Measurements from ENCODE around the gene C1orf21. TPM values are rescaled to one million over a fixed set of nuclear protein-coding genes. Genes with fewer than 3 reads are reported as not detected.

Gene C1orf21
- total RNA-seq, 1 donor: 17.0 TPM

GRCh38 chr1:184559117-184559713 is 172.4 kb downstream of the C1orf21 start:
- DNase-seq (ENCODE audit: insufficient read length, low spot score, missing footprints): no peak
- no peaks in the 10 kb centered on the region for H3K36me3 ChIP-seq (ENCODE audit: insufficient read depth, low read length)
- H3K9me3 ChIP-seq (ENCODE audit: low read depth, low read length): no peaks in the 10 kb centered on the region
- H3K4me1 ChIP-seq (ENCODE audit: insufficient read depth, low read length): no peaks in the 10 kb centered on the region
- no peaks in the 10 kb centered on the region for H3K27me3 ChIP-seq (ENCODE audit: insufficient read depth, low read length)
- H4K20me1 ChIP-seq (ENCODE audit: insufficient read depth, low read length): no peaks in the 10 kb centered on the region
- no peak overlapping the region for H3K4me2 ChIP-seq (ENCODE audit: insufficient read depth, low read length)
- no peaks in the 10 kb centered on the region for H3K79me2 ChIP-seq (ENCODE audit: insufficient read depth, low read length)
- TF ChIP-seq CTCF (IDR thresholded peaks at IDR 0.05; ENCODE audit: extremely low read depth, low read depth, low read length): no peak
- H3K4me3 ChIP-seq (ENCODE audit: insufficient read depth, low read length): no peak overlapping the region
- H2AFZ ChIP-seq (ENCODE audit: low read length): no peak overlapping the region
- H3K27ac ChIP-seq (ENCODE audit: low read depth, low read length): no peak overlapping the region

- no peaks in the 10 kb centered on the region for H3K4me1 ChIP-seq (ENCODE audit: insufficient read depth, low read length)
- H2AFZ ChIP-seq (ENCODE audit: low read length): no peak overlapping the region
- H3K79me2 ChIP-seq (ENCODE audit: insufficient read depth, low read length): no peaks in the 10 kb centered on the region
- no peak for DNase-seq (ENCODE audit: insufficient read length, low spot score, missing footprints)
- H3K27me3 ChIP-seq (ENCODE audit: insufficient read depth, low read length): no peaks in the 10 kb centered on the region
- H4K20me1 ChIP-seq (ENCODE audit: insufficient read depth, low read length): no peaks in the 10 kb centered on the region
- H3K4me2 ChIP-seq (ENCODE audit: insufficient read depth, low read length): no peak overlapping the region
- no peaks in the 10 kb centered on the region for H3K36me3 ChIP-seq (ENCODE audit: insufficient read depth, low read length)
- no peak for TF ChIP-seq CTCF (IDR thresholded peaks at IDR 0.05; ENCODE audit: extremely low read depth, low read depth, low read length)
- no peaks in the 10 kb centered on the region for H3K9me3 ChIP-seq (ENCODE audit: low read depth, low read length)
- H3K27ac ChIP-seq (ENCODE audit: low read depth, low read length): no peak overlapping the region
- no peak overlapping the region for H3K4me3 ChIP-seq (ENCODE audit: insufficient read depth, low read length)
Observed at GRCh38 chr1:184562806-184563205, 176.0 kb downstream of the C1orf21 start.

GRCh38 chr1:184563308-184563707 is 176.5 kb downstream of the C1orf21 start:
- H3K36me3 ChIP-seq (ENCODE audit: insufficient read depth, low read length): no peaks in the 10 kb centered on the region
- H3K27me3 ChIP-seq (ENCODE audit: insufficient read depth, low read length): no peaks in the 10 kb centered on the region
- no peaks in the 10 kb centered on the region for H4K20me1 ChIP-seq (ENCODE audit: insufficient read depth, low read length)
- no peaks in the 10 kb centered on the region for H3K4me1 ChIP-seq (ENCODE audit: insufficient read depth, low read length)
- H3K4me3 ChIP-seq (ENCODE audit: insufficient read depth, low read length): no peak overlapping the region
- no peaks in the 10 kb centered on the region for H3K9me3 ChIP-seq (ENCODE audit: low read depth, low read length)
- DNase-seq (ENCODE audit: insufficient read length, low spot score, missing footprints): peak; percentile 71
- TF ChIP-seq CTCF (IDR thresholded peaks at IDR 0.05; ENCODE audit: extremely low read depth, low read depth, low read length): peak; percentile 63
- no peak overlapping the region for H3K4me2 ChIP-seq (ENCODE audit: insufficient read depth, low read length)
- no peaks in the 10 kb centered on the region for H3K79me2 ChIP-seq (ENCODE audit: insufficient read depth, low read length)
- H2AFZ ChIP-seq (ENCODE audit: low read length): no peak overlapping the region
- no peak overlapping the region for H3K27ac ChIP-seq (ENCODE audit: low read depth, low read length)

GRCh38 chr1:184567009-184567408 is 180.2 kb downstream of the C1orf21 start:
- H3K4me2 ChIP-seq (ENCODE audit: insufficient read depth, low read length): no peak overlapping the region
- no peak for DNase-seq (ENCODE audit: insufficient read length, low spot score, missing footprints)
- H2AFZ ChIP-seq (ENCODE audit: low read length): no peak overlapping the region
- no peak overlapping the region for H3K4me3 ChIP-seq (ENCODE audit: insufficient read depth, low read length)
- TF ChIP-seq CTCF (IDR thresholded peaks at IDR 0.05; ENCODE audit: extremely low read depth, low read depth, low read length): no peak
- H3K27me3 ChIP-seq (ENCODE audit: insufficient read depth, low read length): no peaks in the 10 kb centered on the region
- H3K4me1 ChIP-seq (ENCODE audit: insufficient read depth, low read length): no peaks in the 10 kb centered on the region
- no peaks in the 10 kb centered on the region for H3K9me3 ChIP-seq (ENCODE audit: low read depth, low read length)
- no peaks in the 10 kb centered on the region for H3K36me3 ChIP-seq (ENCODE audit: insufficient read depth, low read length)
- H4K20me1 ChIP-seq (ENCODE audit: insufficient read depth, low read length): no peaks in the 10 kb centered on the region
- H3K79me2 ChIP-seq (ENCODE audit: insufficient read depth, low read length): no peaks in the 10 kb centered on the region
- no peak overlapping the region for H3K27ac ChIP-seq (ENCODE audit: low read depth, low read length)
